NCI-H2081 (cell line): ENCODE data around the gene CLK2.
"Not testable (repeated sequence)": the region's sequence is repeated elsewhere in the genome, so short reads cannot be mapped to it uniquely, and the experiment has no call there.

Experiments
- DNase-seq, 2 experiments: peaks; one replicate each; lab custom pipeline; 2025; lab: John Stamatoyannopoulos, UW

Gene CLK2

GRCh38 chr1:155267373-155267772, 5.9 kb downstream of the CLK2 start:
- no peak for DNase-seq

- DNase-seq: no peak
Observed at GRCh38 chr1:155266553-155266952, 6.8 kb downstream of the CLK2 start.

- no peak for DNase-seq
Observed at GRCh38 chr1:155263067-155263466, 10.2 kb downstream of the CLK2 start.

GRCh38 chr1:155261852-155262673, 11.2 kb downstream of the CLK2 start, which contains the start of gene SCAMP3:
Gene SCAMP3, minus strand, starts transcription at chr1:155262360. Its CDS starts 209 bp downstream, at chr1:155262151.
- DNase-seq: peak; percentile 99 to 100

GRCh38 chr1:155261493-155261851, 11.8 kb downstream of the CLK2 start:
- no peak for DNase-seq

- DNase-seq: no peak
Observed at GRCh38 chr1:155260276-155260675, 13.0 kb downstream of the CLK2 start.

GRCh38 chr1:155256058-155256852, 17.0 kb downstream of the CLK2 start:
- DNase-seq: no peak

GRCh38 chr1:155255243-155256007, 17.9 kb downstream of the CLK2 start, which contains the start of gene ENTREP3:
Gene ENTREP3, minus strand, starts transcription at chr1:155255483. Its CDS starts 606 bp downstream, at chr1:155254877.
- DNase-seq: peak; percentile 90

- DNase-seq: peak in 1 of 2 experiments; percentile 29
Observed at GRCh38 chr1:155254714-155255242, 18.5 kb downstream of the CLK2 start.

GRCh38 chr1:155254228-155254713, 19.0 kb downstream of the CLK2 start:
- no peak for DNase-seq

- no peak for DNase-seq
Observed at GRCh38 chr1:155253797-155254196, 19.5 kb downstream of the CLK2 start.

- no peak for DNase-seq
Observed at GRCh38 chr1:155253208-155253607, 20.1 kb downstream of the CLK2 start.

- DNase-seq: no peak
Observed at GRCh38 chr1:155251566-155251965, 21.7 kb downstream of the CLK2 start.

GRCh38 chr1:155250633-155251449, 22.5 kb downstream of the CLK2 start:
- DNase-seq: peak; percentile 95 to 96

- no peak for DNase-seq
Observed at GRCh38 chr1:155250246-155250632, 23.1 kb downstream of the CLK2 start.

- no peak for DNase-seq
Observed at GRCh38 chr1:155247667-155248553, 25.4 kb downstream of the CLK2 start.

GRCh38 chr1:155246796-155247195, 26.5 kb downstream of the CLK2 start:
- not testable (repeated sequence) for DNase-seq

GRCh38 chr1:155245163-155245524, 28.2 kb downstream of the CLK2 start:
- no peak for DNase-seq

- DNase-seq: peak; percentile 98
Observed at GRCh38 chr1:155244368-155245162, 28.7 kb downstream of the CLK2 start.
